Measurements from ENCODE around the gene CLIP1.
A peak's percentile ranks its signal among the peaks of the same experiment; 100 is the strongest.
"Not testable (repeated sequence)": the region's sequence is repeated elsewhere in the genome, so short reads cannot be mapped to it uniquely, and the experiment has no call there.

CLIP1 gene

DNA sequence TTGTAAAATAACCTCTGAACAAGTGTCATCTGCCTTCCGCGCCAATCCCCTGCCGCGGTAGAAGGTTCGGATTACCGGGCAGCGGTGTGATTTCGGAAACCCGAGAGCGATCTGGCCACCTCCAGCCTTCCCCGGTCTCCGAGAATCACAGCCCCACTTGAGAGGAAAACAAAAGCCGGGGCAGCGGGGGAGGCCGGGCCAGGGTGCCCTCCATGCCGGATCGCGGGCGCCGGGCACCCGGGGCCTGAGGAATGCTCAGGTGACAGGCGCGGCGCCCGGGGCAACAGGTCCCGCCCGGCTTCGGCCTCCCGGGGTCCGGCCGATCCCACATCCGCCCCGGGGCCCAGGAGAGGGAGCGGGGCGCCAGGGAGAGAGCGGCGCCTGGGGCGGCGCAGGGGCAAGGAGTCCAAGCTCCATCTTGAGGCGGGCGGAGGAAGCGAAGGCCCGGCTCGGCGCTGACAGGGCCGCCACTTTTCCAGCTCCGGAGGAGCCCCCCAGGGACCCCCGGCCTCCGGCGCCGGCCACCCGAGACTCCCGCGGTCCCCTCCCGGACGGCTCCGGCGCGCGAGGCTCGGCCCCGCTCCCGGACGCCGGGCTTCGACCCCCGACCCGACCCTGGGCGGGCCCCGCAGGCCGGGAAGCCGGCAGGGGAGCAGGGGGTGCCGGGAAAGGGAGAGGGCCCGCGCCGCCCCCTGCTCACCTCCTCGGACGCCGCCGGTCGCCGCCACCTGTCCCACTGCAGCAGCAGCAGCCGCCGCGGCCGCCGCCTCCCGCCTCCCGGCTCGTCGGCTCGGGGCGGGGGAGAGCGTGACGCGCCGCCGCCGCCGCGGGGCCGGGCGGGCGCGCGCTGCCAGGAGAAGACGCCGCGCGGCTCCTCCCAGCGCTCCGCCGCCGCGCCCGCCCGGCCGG lies at the start of gene CLIP1:
Gene CLIP1, minus strand, starts transcription at position 849 of the 909 bp plus-strand sequence. CDS start 42,217 bp downstream, outside the sequence.
- DNase-seq = peak; percentile 87

DNA sequence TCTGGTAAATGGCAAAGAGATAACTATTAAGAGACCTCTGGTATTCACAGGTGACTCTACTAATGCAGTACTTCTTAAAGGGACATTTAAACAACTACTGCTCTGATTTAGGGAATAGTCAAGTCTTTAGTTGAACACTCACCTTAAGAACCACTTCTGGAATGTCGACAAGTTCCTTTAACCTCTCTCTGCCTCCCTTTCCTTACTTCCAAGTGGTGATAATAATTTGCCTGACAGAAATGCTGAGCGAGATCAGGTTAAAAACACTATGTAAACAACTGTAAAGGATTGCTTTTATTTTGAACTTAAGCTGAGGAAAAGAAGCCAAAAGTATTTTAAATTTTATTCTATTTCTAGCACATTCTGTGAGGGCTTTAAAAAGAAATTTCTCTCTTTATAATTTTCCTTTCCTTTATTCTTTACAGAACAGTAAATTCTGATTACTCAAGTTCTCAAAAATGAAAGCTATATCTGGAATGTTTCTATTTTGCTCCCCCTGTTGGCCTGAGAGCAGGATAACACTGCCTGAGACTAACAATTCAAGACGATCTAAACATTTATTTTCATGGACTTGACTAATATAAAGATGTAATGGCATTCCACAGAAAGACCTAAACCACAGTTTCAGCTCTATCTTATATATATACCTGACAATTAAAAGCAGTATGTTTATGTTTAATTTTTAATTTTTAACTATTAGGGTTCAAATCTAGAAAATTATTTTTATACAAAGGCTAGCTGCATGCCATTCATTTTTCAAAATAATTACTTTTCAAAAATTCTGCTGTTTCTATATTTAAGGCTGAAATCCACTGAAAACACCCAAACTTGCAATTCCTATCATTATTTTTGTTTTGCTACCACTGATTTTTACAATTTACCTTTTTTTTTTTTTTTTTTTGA lies 49.1 kb upstream of the CLIP1 start:
- DNase-seq = peak; percentile 51

DNA sequence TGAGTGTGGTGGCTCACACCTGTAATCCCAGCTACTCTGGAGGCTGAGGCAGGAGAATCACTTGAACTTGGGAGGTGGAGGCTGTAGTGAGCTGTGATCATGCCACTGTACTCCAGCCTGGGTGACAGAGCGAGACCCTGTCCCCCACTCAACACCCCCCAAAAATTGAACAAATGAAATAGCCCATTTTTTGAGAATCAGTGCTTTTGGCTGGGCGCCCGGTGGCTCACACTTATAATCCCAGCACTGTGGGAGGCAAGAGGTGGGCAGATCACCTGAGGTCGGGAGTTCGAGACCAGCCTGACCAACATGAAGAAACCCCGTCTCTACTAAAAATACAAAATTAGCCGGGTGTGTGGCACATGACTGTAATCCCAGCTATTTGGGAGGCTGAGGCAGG lies 48.1 kb upstream of the CLIP1 start:
- DNase-seq = peak; percentile 27

DNA sequence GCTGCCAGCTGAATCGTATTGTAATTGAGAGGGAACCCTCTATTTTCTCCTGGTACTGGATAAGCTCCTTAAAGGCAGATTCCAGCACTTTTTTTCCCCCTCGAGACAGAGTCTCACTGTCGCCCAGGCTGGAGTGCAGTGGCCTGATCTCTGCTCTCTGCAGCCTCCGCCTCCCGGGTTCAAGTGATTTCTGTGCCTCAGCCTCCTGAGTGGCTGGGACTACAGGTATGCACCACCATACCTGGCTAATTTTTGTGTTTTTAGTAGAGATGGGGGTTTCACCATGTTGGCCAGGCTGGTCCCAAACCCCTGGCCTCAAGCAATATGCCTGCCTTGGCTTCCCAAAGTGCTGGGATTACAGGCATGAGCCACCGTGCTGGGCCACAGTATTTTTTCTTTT lies 47.4 kb upstream of the CLIP1 start:
- peak; percentile 47 for DNase-seq

DNA sequence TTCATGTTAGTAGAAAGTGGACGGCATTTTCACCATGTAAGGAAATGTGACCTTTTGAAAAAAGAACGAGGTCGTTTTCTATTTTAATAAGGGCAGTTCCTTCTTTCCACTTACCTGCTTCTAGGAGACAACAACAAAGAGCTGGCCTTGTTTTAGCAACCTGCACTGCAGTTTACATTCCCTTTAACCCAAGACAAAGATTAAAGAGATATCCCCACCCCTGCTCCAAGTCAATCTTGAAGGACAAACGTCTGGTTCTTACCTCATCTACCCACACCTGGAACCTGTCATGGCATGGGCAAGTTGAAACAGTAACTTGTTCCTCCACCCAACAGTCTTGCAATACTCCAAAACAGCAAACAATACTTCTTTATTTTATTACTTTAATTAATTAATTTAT lies 45.5 kb upstream of the CLIP1 start:
- no peak for DNase-seq

DNA sequence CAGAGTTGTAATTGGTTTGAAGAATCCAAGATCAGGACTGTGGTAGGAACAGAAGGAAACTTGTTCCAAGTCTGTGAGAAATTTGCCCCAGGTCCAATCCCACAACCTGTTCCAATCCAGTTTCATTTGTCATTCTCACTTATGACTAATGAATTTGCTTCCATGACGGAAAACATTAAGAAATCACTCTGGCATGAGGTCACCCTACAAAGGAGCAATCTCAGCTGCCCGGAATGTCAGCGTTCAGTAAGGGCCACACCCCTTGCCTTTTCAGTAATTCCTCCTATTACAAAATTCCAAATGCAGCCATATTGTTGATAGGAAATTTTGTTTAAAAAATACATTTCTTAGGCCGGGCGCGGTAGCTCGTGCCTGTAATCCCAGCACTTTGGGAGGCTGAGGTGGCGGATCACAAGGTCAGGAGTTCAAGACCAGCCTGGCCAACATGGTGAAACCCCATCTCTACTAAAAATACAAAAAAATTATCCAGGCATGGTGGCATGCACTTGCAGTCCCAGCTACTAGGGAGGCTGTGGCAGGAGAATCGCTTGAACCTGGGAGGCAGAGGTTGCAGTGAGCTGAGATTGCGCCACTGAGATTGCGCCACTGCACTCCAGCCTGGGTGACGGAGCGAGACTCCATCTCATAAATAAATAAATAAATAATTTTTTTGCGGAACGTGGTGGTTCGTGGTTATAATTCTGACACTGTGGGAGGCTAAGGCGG lies 42.0 kb upstream of the CLIP1 start:
- not testable (repeated sequence) for DNase-seq

DNA sequence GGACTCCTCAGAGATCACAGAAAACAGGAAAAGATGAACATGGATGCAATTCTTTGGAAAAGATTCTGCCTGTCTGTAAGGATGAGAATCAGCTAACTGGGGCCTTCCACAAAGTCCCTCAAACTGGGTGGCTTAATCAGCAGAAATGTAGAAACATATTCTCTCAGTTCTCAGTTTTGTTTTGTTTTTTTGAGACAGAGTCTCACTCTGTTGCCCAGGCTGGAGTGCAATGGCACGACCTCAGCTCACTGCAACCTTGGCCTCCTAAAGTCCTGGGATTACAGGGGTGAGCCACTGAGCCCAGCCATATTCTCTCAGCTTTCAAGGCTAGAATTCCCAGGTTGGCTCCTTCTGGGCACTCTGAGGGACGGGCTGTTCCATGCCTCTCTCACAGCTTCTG lies 38.2 kb upstream of the CLIP1 start:
- no peak for DNase-seq

DNA sequence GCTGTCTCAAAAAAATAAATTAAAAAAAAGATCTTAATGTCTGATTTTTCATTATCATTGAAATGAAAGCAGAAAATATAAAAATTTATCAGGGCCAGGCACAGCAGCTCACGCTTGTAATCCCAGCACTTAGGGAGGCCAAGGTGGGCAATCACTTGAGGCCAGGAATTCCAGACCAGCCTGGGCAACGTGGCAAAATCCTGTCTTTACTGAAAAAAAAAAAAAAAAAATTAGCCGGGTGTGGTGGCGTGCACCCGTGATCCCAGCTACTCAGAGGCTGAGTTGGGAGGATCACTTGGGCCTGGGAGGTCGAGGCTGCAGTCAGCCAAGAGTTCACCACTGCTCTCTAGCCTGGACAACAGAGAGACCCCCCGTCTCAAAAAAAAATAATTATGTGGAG lies 37.6 kb upstream of the CLIP1 start:
- no peak for DNase-seq

DNA sequence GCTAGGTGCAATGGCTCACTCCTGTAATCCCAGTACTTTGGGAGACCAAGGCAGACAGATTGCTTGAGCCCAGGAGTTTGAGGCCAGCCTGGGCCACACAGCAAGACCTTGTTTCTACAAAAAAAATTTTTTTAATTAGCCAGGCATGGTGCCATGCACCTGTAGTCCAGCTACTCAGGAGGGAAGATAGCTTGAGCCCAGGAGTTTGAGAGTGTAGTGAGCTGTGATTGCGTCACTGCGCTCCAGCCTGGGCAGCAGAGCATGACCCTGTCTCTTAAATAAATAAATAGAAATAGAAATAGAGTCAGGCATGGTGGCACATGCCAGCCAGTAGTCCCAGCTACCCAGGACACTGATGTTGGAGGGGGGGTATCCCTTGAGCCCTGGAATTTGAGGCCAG lies 36.7 kb upstream of the CLIP1 start:
- no peak for DNase-seq

DNA sequence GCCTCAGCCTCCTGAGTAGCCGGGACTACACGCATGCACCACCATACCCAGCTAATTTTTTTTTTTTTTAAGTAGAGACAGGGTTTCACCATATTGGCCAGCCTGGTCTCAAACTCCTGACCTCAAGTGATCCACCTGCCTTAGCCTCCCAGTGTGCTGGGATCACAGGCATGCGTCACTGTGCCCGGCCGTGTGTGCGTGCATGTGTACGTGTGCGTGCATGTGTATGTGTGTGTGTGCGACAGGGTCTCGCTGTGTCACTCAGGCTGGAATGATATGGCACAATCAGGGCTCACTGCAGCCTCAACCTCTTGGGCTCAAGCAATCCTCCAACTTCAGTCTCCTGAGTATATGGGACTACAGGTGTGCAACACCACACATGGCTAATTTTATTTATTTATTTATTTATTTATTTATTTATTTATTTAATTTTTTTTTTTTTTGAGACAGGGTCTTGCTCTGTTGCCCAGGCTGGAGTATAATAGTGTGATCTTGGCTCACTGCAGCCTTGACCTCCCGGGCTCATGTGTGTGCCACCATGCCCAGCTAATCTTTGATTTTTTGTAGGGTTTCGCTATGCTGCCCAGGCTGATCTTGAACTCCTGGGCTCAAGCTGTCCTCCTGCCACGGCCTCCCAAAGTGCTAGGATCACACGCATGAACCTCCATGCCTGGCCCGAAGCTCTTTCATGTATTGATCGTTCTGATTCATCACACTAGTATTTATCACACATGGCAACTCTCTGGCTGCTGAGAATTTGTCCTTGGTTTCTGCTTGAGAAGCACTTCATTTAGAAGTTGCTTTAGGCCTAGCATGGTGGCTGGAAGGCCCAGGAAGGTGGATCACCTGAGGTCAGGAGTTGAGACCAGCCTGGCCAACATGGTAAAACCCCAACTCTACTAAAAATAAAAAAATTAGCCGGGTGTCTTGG lies 35.9 kb upstream of the CLIP1 start:
- no peak for DNase-seq

DNA sequence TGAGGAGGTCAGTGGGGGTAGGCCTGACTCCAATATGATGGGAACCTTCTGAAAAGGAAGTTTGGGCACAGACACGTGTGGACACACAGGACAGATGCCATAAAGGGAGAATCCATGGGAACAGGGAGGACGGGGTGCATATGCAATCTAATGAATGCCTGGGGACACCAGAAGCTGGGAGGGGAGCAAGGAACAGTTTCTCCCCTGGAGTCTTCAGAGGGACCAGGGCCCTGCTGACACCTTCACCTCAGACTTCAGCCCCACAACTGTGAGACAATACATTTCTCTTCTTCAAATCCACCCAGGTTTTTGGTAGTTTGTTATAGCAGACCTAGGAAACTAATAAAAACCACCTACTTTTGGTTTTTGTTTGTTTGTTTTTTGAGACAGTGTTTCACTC lies 35.2 kb upstream of the CLIP1 start:
- DNase-seq = no peak

DNA sequence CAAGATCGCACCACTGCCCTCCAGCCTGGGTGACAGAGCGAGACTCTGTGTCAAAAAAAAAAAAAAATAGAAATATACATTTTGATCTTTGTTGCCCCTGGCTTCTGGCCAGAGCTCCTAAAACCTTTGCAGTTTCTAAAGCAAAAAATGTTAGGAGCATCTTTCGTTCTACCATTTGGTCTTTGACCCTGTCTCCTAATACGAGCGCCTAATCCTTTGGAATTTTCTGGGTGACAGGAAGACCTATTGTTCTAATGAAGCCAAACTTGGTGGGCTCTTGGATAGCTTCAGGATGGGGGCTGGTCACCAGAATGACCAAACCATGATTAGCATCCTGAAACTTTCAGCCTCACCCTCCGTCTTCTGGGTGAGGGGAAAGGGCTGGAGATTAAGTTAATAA lies 32.3 kb upstream of the CLIP1 start:
- no peak for DNase-seq

DNA sequence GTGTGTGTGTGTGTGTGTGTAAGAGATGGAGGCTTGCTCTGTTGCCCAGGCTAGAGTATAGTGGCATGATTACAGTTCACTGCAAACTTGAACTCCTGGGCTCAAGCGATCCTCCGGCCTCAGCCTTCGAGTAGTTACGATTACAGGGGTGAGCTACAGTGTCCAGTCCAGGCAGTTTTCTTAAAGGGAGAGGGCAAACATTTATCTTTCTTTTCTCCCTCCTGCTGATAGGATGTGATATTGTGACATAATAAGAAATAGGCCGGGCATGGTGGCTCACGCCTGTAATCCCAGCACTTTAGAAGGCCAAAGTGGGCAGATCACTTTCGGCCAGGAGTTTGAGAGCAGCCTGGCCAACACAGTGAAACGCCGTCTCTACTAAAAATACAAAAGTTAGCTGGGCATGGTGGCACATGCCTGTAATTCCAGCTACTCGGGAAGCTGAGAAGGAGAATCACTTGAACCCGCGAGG lies 31.8 kb upstream of the CLIP1 start:
- DNase-seq = no peak

DNA sequence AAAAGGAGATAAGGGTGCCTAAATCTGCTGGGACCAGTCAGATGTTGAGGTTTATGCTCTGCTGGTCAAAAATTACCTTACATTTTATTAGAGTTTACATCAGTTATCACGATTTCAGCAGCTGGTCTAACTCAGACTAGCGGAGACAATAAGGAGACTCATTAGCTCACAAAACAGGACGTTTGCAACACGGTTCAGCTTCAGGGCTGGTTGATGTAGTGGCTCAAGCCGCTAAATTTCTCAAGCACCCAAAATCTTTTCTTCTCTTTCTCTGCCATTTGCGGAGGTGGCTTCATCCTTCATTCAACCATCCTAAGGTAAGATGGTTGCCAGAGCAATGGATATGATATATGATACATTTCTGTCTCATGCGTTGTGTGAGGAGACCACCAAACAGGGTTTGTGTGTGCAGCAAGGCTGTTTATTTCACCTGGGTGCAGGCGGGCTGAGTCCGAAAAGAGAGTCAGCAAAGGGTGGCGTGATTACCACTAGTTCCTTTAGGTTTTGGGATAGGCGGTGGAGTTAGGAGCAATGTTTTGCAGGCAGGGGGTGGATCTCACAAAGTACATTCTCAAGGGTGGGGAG lies 30.3 kb upstream of the CLIP1 start:
- DNase-seq = no peak

DNA sequence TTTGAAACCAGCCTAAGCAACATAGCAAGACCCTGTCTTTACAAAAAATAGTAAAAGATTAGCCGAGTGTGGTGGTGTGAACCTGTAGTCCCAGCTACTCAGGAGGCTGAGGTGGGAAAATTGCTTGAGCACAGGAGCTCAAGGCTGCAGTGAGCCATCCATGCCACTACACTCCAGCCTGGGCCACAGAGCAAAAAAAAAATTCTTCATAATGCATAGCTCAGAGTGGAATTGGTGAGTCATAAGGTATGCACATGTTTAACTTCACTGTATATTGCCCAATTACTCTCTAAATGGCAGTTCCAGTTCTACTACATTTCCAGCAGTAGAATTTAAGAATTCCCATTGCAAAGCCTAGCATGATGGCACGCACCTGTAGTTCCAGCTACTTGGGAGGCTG lies 26.8 kb upstream of the CLIP1 start:
- DNase-seq = peak; percentile 28

DNA sequence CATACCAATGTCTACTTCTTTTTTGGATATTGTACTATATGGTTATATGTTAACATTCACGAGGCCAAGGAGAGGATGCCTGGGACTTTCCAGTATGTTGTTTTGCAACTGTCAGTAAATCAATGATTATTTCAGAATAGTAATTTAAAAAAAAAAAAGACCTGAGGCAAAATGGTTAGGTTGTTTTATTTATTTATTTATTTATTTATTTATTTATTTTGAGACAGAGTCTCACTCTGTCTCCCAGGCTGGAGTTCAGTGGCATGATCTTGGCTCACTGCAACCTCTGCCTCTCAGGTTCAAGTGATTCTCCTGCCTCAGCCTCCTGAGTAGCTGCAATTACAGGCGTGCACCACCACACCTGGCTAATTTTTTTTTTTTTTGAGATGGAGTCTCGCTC lies 25.4 kb upstream of the CLIP1 start:
- not testable (repeated sequence) for DNase-seq

DNA sequence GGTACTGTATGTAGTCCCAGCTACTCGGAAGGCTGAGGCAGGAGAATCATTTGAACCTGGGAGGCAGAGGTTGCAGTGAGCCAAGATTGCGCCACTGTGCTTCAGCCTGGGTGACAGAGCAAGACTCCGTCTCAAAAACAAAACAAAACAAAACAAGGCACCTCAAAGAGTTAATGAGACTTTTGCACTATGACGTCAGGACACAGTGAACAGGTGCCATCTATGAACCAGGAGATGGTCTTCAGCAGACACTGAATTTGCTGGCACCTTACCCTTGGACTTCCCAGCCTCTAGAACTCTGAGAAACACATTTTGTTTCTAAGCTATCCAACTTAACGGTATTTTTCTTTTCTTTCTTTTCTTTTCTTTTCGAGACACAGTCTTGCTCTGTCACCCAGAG lies 23.9 kb upstream of the CLIP1 start:
- not testable (repeated sequence) for DNase-seq

DNA sequence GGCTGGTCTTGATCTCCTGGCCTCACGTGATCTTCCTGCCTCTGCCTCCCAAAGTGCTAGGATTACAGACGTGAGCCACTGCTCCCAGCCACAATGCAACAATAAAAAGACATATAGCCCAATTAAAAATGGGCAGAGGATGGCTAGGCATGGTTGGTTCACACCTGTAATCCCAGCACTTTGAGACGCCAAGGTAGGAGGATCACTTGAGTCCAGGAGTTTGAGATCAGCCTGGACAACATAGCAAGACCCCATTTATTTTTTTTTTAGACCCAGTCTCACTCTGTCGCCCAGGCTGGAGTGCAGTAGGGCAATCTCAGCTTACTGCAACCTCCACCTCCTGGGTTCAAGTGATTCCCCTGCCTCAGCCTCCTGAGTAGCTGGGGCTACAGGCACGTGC lies 21.6 kb upstream of the CLIP1 start:
- not testable (repeated sequence) for DNase-seq

DNA sequence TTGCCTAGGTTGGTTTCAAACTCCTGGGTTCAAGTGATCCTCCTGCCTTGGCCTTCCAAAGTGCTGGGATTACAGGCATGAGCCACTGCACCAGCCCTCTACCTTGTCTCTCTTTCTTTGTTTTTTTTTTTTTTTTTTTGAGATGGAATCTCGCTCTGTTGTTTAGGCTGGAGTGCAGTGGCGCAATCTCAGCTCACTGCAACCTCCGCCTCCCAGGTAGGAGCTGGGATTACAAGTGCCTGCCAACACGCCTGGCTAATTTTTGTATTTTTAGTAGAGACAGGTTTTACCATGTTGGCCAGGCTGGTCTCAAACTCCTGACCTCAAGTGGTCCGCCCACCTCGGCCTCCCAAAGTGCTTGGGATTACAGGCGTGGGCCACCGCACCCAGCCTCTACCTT lies 16.4 kb upstream of the CLIP1 start:
- DNase-seq = not testable (repeated sequence)

DNA sequence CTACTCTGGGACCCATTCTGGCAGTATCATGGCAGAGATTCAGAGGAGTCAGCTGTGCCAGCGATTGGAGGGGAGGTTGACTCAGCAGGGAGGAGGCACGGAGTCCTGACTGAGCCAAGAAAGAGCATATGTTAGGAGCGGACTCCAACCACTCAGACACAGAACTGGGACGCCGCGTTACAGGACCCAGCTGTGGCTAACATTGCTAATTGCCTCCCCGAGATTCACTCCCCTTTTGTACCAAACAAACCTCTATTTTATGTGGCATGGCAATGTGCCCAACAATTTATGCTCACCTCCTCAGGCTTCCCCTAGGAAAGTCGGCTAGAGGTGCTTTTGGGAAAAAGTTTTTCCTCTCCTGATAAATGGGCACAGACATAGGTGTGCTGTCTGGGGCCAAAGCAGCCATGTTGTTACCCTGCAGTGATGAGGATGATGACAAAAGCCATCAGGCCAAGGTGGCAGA lies 15.2 kb upstream of the CLIP1 start:
- no peak for DNase-seq

DNA sequence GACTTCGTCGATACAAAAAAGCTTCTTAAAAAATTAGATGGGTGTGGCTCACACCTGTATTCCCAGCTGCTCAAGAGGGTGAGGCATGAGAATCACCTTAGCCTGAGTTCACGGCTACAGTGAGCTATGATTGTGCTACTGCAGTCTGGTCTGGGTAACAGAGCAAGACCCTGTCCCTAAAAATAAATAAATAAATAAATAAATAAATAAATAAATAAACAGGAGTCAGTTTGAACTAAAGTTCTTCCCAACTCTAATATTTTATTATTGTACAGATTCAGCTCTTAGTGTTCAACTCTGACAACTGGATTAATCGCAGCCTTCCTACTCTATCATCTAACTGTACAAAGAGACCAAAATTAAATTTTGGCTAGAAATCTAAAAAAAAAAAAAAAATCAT lies 12.7 kb upstream of the CLIP1 start:
- no peak for DNase-seq

Measured in activated effector memory CD4-positive, alpha-beta T cell treated with anti-CD3 and anti-CD28 coated beads, Interleukin-2, amount 50 U/mL, for 16 hours (primary cell).